Right ventricle myocardium superior (tissue), 1 donor: ENCODE measurements around the gene IFITM5. TPM values are rescaled to one million over a fixed set of nuclear protein-coding genes. Genes with fewer than 3 reads are reported as not detected.
"Not testable (repeated sequence)": the region's sequence is repeated elsewhere in the genome, so short reads cannot be mapped to it uniquely, and the experiment has no call there.

Source experiments
- ATAC-seq: fragments of 200-7000 bp; cut with Tn5 transposase; one replicate; pipeline ENCODE4 v1.9.1; 2020; ENCODE audit warnings: mild to moderate bottlenecking; ENCODE audit not compliant: poor library complexity
- DNase-seq: peaks from one replicate; pipeline ENCODE4 v3.0.0-alpha.2; 2020
- intact Hi-C: fragments of 100-400 bp; cut with DNase I; formaldehyde crosslinking; loops from one replicate; pipeline ENCODE4 v1.11.2; 2022
- total RNA-seq: library from RNA; stranded (reverse); fragmentation: NEBNext Ultra II Directional; extraction: Animal tissue kit (Norgen Biotek cat#: 25700); gene quantifications from one replicate; pipeline ENCODE4 v1.2.1, GENCODE V29; 2021
- donor health status: DM: no; HTN: yes; CAD: no; lungs with severe emphysema.

IFITM5 gene
- total RNA-seq, 1 donor from 2014 or later: not detected

DNA sequence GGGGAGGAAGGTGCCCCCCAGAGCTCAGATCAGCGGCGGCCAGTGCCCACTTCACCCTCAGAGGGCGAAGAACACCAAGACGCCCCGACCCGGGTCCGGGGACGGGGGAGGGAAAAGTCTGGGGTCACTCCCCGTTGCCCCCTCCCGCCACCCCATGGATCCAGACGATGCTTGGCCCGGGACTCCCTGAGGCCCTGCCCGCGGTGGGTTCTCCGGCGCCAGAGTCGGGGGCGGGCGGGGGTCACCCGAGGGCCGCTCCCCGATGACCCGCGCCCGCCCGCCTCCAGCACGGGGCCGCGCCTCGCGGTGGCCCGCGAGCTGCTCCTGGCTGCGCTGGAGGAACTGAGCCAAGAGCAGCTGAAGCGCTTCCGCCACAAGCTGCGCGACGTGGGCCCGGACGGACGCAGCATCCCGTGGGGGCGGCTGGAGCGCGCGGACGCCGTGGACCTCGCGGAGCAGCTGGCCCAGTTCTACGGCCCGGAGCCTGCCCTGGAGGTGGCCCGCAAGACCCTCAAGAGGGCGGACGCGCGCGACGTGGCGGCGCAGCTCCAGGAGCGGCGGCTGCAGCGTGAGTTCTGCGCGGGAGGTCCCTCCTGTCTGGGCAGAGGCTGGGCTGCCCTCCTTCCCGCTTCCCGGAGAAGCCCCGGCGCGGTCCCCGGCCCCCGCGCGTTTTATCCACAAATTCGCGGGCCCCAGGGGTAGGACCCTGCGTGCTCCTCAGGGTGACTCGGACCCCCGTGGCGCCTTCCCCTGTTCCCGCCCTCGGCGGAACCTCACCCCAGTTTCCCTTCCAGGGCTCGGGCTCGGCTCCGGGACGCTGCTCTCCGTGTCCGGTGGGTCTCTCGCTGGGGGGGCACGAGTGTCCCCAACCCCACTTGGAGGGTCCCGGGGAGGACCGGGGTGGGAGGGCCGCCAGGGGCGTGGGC, 20.0 kb downstream of the IFITM5 start:
- DNase-seq: peak; percentile 48
- intact Hi-C loops: no loop called here
- ATAC-seq: peak; percentile 61

DNA sequence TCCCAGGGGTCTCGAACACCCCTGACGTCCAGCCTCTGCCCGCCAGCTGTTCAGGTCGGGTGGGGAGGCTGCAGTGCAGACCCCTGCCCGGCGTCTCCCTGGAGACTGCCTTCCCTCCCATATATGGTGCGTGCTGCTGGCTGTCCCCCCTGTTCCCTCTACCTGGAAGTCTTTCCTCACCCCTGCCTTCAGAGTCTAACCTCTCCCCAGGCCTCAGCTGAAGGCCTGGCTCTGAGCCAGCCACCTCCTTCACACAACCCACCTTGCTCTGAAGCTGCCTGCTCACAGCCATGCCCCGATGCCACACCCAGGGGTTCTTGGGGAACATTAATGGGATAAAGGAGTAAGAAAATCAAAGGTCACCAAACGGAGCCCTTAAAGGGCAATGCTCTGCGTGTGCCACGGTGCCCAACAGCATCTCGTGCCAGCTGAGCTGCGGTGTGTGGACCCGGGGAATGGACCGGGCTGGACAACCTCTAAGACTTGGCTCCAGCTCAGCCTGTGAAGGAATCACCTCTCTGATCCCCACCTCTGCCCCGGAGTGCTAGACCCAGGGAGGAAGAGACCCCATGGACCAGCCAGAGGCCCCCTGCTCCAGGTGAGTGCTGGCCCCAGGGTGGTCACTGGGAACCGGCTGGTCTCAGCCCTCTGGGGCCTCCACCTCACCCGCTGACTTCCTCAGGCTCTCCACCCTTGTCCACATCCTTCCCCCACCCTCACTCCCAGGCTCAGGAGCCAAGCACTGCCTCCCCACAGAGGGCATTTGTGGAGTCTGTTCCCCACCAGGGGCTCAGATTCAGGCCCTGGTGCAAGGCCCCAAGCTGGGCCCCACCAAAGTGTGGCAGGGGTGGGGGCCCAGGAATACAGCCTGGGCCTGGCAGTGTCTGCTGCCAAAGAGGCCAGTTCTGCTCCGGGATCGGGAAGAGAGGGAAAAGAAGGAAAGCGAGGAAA, 21.1 kb downstream of the IFITM5 start, which contains the start of gene NLRP6:
NLRP6 (plus strand) TSS at position 407 of the 951 bp plus-strand sequence; CDS start at position 570, 163 bp downstream.
- intact Hi-C loops: no loop called here
- ATAC-seq (no peak), DNase-seq (peak; percentile 35)

DNA sequence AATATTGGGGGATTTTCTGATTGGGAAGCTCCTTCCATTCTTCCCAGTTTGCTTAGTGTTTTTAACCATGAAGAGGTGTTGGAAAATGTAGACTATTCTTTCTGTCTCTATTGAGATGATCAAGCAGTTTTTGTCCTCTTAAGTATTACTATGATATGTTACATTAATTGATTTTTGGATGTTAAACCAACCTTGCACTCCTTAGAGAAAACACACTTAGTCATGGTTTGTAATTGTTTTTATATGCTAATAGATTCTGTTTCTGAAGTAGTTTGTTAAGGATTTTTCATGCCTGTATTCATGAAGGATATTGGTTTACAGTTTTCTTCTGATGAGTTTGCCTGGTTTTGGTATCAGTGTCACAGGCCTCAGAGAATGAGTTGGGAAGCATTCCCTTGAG, 23.1 kb downstream of the IFITM5 start:
- no peak for ATAC-seq
- intact Hi-C loops: no loop called here
- DNase-seq: no peak

DNA sequence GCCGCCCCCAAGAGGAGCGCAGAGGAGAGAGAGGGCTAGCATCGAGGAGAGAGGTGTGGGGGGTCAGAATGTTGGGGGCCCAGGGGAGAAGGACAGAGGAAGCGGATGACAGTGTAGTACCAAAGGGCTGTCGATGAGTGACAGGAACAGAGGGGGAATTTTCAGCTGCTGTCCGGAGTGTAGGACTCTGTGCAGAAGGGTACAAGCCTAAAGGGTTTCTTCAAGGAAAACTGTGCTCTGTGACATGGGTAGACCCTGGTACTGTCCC, 26.5 kb downstream of the IFITM5 start:
- DNase-seq (no peak), ATAC-seq (no peak)
- intact Hi-C loops: no loop called here

DNA sequence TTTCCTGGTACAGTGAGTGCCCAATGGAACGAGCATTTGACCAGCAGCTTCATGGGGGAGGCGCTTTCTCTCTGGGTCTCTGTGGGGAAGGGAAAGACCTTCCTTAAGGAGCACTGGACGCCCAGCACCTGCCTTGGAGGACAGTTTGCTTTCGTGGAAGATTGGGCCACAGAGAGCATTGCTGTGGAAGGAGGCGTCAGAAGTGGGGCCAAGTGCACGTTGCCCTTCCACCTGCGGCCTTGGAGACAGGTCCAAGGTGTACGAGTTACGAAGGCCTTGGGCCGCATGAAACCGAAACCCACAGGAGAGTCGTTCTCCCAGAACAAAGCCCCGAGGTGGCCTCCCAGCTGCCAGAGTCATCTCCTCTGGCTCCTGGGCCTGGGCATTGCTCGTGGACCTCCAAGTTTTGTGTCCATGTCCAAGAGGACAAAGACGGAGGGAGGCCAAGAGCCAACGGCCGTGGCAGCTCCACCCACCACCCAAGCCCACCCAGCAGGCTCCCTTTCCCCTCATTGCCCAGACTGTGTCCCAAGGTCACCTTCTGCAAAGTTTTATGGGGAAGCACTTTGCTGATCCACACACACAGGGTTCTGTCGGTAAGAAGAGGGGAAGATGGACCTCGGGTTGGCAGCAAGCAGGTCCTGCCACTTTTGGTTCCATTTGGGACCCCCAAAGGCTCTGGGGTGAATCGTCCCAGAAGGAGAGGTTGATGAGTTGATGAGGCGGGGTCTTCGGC, 27.0 kb downstream of the IFITM5 start:
- intact Hi-C loops: no loop called here
- ATAC-seq (no peak), DNase-seq (no peak)

DNA sequence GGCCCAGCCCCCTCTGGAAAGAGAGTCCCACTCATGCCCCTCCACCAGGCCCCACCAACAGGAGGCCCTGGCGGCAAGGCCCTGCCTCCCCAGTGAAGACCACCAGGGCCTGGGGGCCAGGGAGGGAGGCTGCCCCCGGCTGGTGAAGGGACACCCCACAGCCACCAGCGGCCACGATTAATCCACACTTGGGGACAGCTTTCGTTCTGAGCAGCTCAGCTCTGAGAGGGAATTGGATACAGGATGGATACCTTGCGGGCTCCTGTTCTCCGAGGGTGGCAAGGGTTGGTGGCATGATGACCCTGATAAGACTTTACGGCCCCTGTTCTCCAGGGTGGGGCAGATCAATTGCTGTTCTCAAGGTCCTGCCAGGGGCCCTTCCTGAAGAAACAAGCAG, 28.0 kb downstream of the IFITM5 start:
- intact Hi-C loops: no loop called here
- ATAC-seq (no peak), DNase-seq (no peak)

DNA sequence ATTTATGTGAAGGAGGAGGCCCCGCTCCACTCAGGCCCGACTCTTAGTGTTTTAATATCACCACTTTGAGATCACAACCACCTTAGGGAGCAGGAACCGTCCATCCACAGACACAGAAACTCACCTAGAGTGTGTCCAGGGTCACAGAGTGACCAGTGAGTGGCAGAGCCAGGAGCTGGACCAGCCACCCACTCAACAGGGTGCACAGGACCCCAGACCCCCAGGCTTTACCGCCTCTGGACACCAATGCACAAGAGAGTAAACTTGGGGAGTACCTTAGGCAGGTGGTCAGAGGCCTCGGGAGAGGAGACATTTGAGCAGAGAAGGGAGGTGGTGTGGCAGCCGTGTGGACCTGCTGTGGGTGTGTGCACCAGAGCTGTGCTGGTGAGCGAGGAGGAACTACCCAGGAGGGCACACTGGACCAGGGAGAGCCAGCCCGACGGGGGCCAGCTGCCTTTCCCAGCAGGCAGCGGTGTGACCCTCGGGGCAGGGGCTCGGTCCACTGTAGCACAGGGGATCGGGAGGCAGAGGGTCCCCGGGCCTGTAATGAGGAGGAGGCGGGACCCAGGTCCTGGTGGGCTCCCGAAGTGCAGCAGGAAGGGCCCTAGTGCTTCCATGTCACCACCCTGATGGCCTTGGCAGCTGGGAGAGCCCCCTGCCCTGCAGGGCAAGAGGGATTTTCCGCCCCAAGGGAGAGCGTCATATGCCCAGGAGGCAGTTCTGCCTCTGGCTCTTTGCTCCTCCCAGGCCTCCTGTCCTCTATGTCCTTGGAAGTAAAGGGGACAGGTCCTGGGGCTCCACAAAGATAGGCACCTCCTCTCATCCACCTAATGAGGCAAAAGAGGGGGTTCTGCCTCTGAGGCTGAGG, 28.6 kb downstream of the IFITM5 start:
- intact Hi-C loops: no loop called here
- ATAC-seq (no peak), DNase-seq (no peak)

DNA sequence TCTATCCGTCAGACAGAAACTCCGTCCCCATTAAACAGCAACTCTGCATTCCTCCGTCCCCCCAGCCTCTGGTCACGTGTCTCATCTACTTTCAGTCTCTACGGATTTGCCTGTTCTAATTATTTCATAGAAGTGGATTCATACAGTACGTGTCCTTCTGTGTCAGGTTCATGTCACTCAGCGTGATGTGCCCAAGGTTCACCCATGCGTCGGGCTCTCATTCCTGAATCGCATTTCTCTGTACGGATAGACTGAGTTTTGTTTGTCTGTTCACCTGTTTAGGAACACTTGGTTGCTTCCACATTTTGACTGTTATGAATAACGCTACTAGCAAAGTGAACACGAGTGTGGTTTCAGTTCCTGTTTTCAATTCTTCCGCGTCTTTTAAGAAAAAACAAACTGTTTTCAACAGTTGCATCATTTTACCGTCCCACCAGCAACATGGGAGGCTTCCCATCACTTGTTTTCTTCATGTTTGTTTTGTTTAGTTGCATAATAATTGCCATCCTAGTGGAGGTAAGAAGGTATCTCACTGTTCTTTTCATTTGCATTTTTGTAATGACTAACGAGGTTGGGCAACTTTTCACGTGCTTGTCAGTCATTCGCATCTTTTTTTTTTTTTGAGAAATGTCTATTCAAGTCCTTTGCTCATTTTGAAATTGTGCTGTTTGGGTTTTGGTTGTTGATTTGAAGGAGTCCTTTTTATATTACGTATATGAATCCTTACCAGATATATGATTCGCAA, 30.0 kb downstream of the IFITM5 start:
- DNase-seq (no peak), ATAC-seq (peak; percentile 55)
- intact Hi-C loops: no loop called here

DNA sequence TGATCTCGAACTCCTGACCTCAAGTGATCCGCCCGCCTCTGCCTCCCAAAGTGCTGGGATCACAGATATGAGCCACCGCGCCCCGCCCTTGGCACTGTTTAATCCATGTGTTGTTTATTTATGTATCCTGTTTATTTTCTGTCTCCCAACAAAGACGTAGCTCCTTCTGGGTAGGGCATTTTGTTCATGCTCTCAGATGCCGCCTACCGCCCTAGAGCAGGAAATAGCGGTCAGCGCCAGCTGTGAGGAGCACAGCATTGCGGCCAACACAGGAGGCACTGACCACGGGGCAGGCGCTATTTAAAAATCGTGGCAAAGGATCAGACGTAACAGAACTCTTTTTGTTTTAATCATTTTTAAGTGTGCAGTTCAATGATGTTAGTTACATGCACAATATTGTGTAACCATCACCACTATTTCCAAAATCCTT, 30.6 kb downstream of the IFITM5 start:
- DNase-seq (peak; percentile 81), ATAC-seq (peak; percentile 83)

DNA sequence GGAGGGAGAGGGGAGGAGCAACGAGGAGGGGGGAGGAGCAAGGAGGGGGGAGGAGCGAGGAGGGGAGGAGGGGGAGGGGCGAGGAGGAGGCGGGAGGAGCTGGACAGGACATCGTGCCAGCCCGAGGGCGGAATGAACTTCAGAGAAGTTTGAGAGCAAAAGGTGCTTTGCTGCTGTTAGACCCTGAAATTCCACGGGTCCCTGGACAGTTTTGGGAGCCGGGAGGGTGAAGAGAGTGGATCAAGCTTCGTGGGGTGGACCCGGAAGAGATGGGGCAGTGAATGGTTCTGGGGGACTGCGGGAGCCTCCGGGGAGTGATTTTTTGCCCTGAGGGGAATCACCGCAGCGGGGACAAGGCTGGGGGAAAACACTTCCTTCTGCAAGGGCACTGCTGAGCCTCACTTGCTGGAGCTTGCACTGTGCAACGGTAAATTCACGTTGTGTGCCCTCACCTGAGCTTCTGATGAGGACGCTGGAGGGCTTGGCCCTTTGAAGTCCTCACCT, 31.8 kb downstream of the IFITM5 start:
- intact Hi-C loops: no loop called here
- peak; percentile 71 for DNase-seq

More for the DNA sequence above, 30.6 kb downstream of the IFITM5 start:
- intact Hi-C loops: not testable (repeated sequence)

DNA sequence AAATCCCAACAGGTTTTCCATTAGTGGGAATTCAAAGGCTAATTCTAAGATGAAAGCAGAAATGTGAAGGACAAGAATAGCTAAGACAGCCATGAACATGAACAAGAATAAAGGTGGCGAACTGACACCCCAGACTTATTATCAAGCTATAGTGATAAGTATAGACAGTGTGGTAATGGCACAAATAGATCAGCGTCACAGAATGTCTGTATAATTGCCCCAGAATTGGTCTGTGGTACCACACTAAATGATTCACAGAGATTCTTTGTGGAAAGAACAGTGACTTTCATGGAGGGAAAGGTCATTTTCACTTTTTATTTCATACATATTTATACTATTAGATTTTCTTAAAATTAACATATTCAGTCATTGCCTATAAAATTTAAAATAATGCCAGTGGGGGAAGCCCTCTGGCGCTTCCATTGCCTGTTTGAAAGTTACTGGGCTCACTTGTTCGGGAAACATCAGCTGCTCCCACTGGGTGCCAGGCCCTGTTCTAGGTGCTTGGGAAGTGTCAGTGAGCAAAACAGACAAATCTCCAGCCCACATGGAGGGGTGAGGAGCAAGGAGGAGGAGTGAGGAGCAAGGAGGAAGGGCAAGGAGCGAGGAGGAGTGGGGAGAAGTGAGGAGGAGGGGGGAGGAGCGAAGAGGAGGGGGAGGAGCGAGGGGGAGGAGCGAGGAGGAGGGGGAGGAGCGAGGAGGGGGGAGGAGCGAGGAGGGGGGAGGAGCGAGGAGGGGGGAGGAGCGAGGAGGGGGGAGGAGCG, 32.5 kb downstream of the IFITM5 start:
- no peak for ATAC-seq
- intact Hi-C loops: no loop called here

More for the DNA sequence above, 31.8 kb downstream of the IFITM5 start:
- peak; percentile 53 for ATAC-seq

DNA sequence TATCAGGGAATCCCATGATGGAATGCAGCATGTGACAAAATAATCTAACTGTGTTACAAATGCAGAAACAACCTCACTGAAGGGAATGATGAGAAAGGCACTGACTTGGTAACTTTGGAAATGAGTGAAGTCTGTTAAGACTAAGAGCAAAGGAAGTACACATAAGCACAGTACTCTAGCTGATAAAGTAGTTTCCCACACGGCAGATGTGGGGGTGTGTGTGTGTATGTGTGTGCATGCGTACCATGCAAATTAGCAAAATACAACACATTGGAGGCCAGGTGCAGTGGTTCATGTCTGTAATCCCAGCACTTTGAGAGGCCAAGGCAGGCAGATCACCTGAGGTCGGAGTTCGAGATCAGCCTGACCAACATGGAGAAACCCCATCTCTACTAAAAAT, 37.7 kb downstream of the IFITM5 start:
- ATAC-seq (no peak), DNase-seq (no peak)
- intact Hi-C loops: no loop called here

More for the DNA sequence above, 32.5 kb downstream of the IFITM5 start:
- DNase-seq: no peak

DNA sequence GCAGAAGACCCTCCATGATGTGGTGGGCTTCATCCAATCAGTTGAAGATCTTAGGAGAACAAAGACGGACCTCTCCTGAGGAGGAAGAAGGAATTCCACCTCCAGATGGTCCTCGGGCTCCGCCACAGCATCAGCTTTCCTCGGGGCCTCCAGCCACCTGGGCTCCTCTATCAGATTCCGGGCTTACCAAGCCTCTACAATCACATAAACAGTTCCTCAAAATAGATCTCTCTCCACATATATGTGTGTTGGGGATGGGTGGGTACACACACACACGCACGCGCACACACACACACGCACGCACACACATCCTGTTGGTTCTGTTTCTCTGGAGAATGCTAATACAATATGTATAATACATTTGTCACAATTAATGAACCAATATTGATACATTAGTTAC, 39.9 kb downstream of the IFITM5 start:
- no peak for DNase-seq
- intact Hi-C loops: no loop called here
- no peak for ATAC-seq

DNA sequence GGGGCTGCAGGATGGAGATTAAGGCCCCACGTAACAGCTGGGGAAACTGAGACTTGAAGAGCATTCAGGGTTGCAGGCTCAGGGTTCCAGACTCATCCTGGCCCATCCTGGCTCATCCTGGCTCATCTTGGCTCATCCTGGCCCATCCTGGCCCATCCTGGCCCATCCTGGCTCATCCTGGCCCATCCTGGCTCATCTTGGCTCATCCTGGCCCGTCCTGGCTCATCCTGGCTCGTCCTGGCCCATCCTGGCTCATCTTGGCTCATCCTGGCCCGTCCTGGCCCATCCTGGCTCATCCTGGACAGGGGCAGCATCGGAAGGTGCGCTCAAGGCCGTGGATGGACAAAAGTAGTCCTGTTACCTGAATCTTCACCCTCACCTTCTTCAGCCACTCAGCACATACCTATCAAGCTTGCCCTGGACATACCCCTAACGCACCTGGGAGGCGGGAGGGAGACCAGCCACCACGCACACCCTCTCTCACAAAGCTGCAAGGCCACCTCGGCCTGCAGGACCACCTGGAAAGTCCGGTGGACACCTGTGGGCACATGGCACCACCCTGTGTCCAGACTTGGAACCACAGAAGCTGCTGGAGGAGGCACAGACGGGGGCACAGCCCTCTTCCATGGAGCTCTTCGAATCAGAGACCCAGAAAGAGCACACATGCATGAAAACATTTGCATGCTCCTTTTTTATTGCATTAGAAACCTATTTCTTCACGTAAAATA, 41.4 kb downstream of the IFITM5 start:
- intact Hi-C loops: no loop called here
- ATAC-seq: no peak
- no peak for DNase-seq

DNA sequence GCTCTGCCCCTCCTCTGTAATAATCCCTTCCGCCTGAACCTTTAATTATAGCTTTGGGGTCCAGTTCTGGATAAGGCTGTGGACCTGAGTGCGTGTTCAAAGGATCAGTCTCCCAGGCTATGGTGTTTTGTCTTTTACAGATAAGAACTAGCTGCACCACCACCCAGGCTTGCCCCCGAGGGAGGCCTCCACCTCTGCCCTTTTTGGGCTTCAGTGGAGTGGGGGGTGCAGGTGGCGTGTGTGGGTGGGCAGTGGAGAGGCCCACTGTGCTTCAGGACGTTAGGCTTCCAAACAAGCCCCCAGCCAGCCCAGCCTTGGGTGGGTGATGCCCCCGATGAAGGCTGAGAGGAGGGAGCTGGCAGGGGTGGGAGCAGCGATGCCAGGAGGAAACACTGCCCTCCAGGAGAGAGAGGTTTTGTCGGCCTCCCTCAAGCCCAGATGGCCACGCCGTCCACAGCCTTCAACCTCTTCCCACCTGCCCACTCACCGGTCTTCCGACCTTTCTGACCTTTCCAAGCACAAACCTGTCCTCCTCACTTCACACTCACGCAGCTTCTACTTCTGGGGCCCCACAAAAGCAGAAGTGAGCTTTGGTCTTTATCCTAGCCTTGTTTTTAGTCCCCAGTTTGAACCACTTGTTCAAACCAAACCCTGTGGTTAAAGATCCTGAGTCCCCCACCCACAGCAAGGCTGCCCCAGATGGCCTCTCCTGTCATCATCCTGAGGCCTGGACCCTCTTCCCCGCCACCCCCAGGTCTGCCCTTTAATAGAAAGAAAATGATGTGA, 42.2 kb downstream of the IFITM5 start:
- DNase-seq (no peak), ATAC-seq (no peak)
- intact Hi-C loops: no loop called here
